Measurements from ENCODE around the gene GPAM.

GRCh38 chr10:112136486-112137153 lies 46.9 kb downstream of the GPAM start:
- TF ChIP-seq TAF1 (IDR thresholded peaks at IDR 0.05; ENCODE audit: borderline replicate concordance, low read depth, low read length) (no peak), POLR2AphosphoS5 (IDR thresholded peaks at IDR 0.05; ENCODE audit: low read depth, low read length) (no peak), POLR2A (IDR thresholded peaks at IDR 0.05; ENCODE audit: low read depth, low read length) (no peak)

All from GM12892 (cell line).